GM23338 (cell line): ENCODE measurements around the gene CDC27. TPM values are rescaled to one million over a fixed set of nuclear protein-coding genes. Genes with fewer than 3 reads are reported as not detected.

Experiments used
- CREB1 ChIP-seq: fragments of 250-450 bp; sonication (Bioruptor Pico); IDR thresholded peaks from 2 replicates; pipeline ENCODE4 v1.5.0; 2020; ENCODE audit warnings: low read depth, mild to moderate bottlenecking, moderate library complexity
- CTCF ChIP-seq, 2 experiments: fragments of 200-600 bp in 1 of 2; sonication (generic) in 1 of 2; conservative IDR thresholded peaks; 2 replicates each; pipeline versions ENCODE4 v1.5.1 to v1.6.1; 2016 to 2017; ENCODE audit warnings: antibody characterized with exemption in 2 of 2, low read depth in 2 of 2, mild to moderate bottlenecking in 2 of 2, moderate library complexity in 1 of 2
- EZH2 ChIP-seq: fragments of 200-600 bp; sonication (generic); IDR thresholded peaks from one replicate; pipeline ENCODE4 v1.8.0; 2017; ENCODE audit warnings: antibody characterized with exemption, mild to moderate bottlenecking, low read depth; ENCODE audit not compliant: unreplicated experiment
- EZH2phosphoT487 ChIP-seq: fragments of 200-600 bp; sonication (generic); IDR thresholded peaks from one replicate; pipeline ENCODE4 v1.8.1; 2018; ENCODE audit warnings: antibody characterized with exemption; ENCODE audit not compliant: unreplicated experiment
- POLR2AphosphoS5 ChIP-seq: IDR thresholded peaks from 2 replicates; pipeline ENCODE4 v1.6.1; 2016; ENCODE audit warnings: antibody characterized with exemption, low read depth
- STAT1 ChIP-seq: IDR thresholded peaks from one replicate; pipeline ENCODE4 v1.6.1; 2016; ENCODE audit warnings: antibody characterized with exemption; ENCODE audit not compliant: unreplicated experiment
- polyA plus RNA-seq: library from polyadenylated mRNA; unstranded; fragments of >200 nt; fragmentation: Nextera tagmentation; extraction: Ambion mirVana; gene quantifications from 2 replicates; pipeline ENCODE4 v1.2.1, GENCODE V29; 2016
- total RNA-seq: library from RNA; depleted of rRNA; stranded (reverse); fragments of >200 nt; shearing (Covaris generic); gene quantifications from 2 replicates; pipeline ENCODE4 v1.2.3, GENCODE V29; 2014
- TF ChIP-seq, protein P1 (sequence below): fragments of 250-450 bp; sonication (Bioruptor Pico); IDR thresholded peaks from 2 replicates; pipeline ENCODE4 v1.5.0; 2020; ENCODE audit warnings: mild to moderate bottlenecking, moderate library complexity

The CDC27 gene
- total and polyA plus RNA-seq, 2 experiments from 2014 or later = 49.7 to 85.5 TPM

GRCh38 chr17:47205419-47205963 lies 16.4 kb upstream of the CDC27 start (continued):
- TF ChIP-seq CTCF (conservative IDR thresholded peaks at IDR 0.05; ENCODE audit: low read depth in 2 of 2) (no peak), EZH2 (no peak), STAT1 (no peak), CREB1 (no peak), EZH2phosphoT487 (no peak), POLR2AphosphoS5 (no peak)
- TF ChIP-seq, protein P1, sequence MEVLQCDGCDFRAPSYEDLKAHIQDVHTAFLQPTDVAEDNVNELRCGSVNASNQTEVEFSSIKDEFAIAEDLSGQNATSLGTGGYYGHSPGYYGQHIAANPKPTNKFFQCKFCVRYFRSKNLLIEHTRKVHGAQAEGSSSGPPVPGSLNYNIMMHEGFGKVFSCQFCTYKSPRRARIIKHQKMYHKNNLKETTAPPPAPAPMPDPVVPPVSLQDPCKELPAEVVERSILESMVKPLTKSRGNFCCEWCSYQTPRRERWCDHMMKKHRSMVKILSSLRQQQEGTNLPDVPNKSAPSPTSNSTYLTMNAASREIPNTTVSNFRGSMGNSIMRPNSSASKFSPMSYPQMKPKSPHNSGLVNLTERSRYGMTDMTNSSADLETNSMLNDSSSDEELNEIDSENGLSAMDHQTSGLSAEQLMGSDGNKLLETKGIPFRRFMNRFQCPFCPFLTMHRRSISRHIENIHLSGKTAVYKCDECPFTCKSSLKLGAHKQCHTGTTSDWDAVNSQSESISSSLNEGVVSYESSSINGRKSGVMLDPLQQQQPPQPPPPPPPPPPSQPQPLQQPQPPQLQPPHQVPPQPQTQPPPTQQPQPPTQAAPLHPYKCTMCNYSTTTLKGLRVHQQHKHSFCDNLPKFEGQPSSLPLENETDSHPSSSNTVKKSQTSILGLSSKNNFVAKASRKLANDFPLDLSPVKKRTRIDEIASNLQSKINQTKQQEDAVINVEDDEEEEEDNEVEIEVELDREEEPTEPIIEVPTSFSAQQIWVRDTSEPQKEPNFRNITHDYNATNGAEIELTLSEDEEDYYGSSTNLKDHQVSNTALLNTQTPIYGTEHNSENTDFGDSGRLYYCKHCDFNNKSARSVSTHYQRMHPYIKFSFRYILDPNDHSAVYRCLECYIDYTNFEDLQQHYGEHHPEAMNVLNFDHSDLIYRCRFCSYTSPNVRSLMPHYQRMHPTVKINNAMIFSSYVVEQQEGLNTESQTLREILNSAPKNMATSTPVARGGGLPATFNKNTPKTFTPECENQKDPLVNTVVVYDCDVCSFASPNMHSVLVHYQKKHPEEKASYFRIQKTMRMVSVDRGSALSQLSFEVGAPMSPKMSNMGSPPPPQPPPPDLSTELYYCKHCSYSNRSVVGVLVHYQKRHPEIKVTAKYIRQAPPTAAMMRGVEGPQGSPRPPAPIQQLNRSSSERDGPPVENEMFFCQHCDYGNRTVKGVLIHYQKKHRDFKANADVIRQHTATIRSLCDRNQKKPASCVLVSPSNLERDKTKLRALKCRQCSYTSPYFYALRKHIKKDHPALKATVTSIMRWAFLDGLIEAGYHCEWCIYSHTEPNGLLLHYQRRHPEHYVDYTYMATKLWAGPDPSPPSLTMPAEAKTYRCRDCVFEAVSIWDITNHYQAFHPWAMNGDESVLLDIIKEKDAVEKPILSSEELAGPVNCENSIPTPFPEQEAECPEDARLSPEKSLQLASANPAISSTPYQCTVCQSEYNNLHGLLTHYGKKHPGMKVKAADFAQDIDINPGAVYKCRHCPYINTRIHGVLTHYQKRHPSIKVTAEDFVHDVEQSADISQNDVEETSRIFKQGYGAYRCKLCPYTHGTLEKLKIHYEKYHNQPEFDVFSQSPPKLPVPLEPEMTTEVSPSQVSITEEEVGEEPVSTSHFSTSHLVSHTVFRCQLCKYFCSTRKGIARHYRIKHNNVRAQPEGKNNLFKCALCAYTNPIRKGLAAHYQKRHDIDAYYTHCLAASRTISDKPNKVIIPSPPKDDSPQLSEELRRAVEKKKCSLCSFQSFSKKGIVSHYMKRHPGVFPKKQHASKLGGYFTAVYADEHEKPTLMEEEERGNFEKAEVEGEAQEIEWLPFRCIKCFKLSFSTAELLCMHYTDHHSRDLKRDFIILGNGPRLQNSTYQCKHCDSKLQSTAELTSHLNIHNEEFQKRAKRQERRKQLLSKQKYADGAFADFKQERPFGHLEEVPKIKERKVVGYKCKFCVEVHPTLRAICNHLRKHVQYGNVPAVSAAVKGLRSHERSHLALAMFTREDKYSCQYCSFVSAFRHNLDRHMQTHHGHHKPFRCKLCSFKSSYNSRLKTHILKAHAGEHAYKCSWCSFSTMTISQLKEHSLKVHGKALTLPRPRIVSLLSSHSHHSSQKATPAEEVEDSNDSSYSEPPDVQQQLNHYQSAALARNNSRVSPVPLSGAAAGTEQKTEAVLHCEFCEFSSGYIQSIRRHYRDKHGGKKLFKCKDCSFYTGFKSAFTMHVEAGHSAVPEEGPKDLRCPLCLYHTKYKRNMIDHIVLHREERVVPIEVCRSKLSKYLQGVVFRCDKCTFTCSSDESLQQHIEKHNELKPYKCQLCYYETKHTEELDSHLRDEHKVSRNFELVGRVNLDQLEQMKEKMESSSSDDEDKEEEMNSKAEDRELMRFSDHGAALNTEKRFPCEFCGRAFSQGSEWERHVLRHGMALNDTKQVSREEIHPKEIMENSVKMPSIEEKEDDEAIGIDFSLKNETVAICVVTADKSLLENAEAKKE (CRISPR knock-in tag) = no peak
